GM13976 (cell line): ENCODE data around the gene INKA2.

Experiments
- DNase-seq: peaks from one replicate; pipeline ENCODE4 v3.0.0; 2012; ENCODE audit warnings: low spot score
- in situ Hi-C: fragments of 300-500 bp; cut with MboI; formaldehyde crosslinking; loops from one replicate; pipeline ENCODE4 v1.12.0; 2022; ENCODE audit warnings: low sequenced_read_pairs, mixed read lengths, inconsistent platforms; ENCODE audit not compliant: unreplicated experiment
- TF ChIP-seq, protein P1 (sequence below): IDR thresholded peaks from 2 replicates; pipeline ENCODE4 v1.5.1; 2012; ENCODE audit warnings: borderline replicate concordance, mild to moderate bottlenecking; ENCODE audit not compliant: insufficient read depth; ENCODE audit errors: extremely low read depth, missing control alignments, control extremely low read depth

Gene INKA2

DNA sequence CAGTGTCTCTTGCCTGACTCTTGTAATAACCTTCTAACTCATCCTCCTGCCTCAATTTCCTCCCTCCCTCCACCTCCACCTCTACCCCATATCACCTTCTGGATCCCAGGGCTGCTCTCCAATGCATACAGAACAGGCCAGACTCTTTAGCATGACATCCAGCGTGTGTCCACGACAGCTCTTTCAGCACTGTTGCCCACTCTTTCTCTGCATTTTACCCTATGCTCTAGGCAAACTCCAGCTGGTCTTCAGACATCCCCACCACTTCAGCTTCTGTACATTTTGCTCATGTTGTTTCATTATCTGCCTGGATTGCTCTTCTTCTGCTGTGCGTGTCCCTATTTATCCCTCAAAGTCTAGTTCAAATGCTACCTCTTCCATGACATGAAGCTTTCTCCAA lies 4.8 kb downstream of the INKA2 start:
- TF ChIP-seq, protein P1, sequence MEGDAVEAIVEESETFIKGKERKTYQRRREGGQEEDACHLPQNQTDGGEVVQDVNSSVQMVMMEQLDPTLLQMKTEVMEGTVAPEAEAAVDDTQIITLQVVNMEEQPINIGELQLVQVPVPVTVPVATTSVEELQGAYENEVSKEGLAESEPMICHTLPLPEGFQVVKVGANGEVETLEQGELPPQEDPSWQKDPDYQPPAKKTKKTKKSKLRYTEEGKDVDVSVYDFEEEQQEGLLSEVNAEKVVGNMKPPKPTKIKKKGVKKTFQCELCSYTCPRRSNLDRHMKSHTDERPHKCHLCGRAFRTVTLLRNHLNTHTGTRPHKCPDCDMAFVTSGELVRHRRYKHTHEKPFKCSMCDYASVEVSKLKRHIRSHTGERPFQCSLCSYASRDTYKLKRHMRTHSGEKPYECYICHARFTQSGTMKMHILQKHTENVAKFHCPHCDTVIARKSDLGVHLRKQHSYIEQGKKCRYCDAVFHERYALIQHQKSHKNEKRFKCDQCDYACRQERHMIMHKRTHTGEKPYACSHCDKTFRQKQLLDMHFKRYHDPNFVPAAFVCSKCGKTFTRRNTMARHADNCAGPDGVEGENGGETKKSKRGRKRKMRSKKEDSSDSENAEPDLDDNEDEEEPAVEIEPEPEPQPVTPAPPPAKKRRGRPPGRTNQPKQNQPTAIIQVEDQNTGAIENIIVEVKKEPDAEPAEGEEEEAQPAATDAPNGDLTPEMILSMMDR: no peak
- no peak for DNase-seq
- in situ Hi-C loops: no loop called here

- in situ Hi-C loops: no loop called here
- DNase-seq: no peak
- TF ChIP-seq, protein P1: no peak
Measured at GRCh38 chr1:111733992-111734341, 5.2 kb downstream of the INKA2 start.

GRCh38 chr1:111733183-111733991 lies 5.8 kb downstream of the INKA2 start:
- in situ Hi-C loops: no loop called here
- DNase-seq: no peak
- TF ChIP-seq, protein P1: no peak

GRCh38 chr1:111732718-111733117 lies 6.5 kb downstream of the INKA2 start:
- DNase-seq: no peak
- TF ChIP-seq, protein P1: no peak
- in situ Hi-C loops: no loop called here

- no peak for DNase-seq
- TF ChIP-seq, protein P1: no peak
- in situ Hi-C loops: no loop called here
Measured at GRCh38 chr1:111731956-111732355, 7.2 kb downstream of the INKA2 start.

DNA sequence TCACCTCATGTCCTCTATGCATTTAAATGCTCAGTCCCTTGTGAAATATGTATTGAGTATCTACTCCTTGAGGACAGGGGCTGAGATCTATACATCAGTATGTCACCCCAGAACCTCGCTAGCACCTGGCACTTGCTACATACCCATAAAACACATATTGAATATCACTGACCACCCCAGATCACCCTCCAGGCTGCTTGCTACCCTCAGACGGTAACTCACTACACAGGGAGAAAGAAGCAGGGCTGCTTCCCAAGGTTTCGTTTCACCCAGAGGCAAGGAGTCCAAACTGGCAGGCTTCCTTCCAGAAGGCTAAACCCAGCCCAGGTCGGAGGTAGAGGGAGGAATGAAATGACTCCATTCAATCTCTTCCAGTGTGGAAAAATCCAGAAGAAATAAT lies 8.5 kb downstream of the INKA2 start:
- no peak for DNase-seq
- in situ Hi-C loops: no loop called here
- TF ChIP-seq, protein P1: no peak
